ENCODE measurements around the gene VCL.

The VCL gene

GRCh38 chr10:74151879-74152722, 154.2 kb downstream of the VCL start:
- DNase-seq (ENCODE audit: low read depth): no peak

- DNase-seq (ENCODE audit: low read depth): no peak
Observed at GRCh38 chr10:74153123-74153522, 155.2 kb downstream of the VCL start.

- no peak for DNase-seq (ENCODE audit: low read depth)
Observed at GRCh38 chr10:74153676-74154075, 155.8 kb downstream of the VCL start.

- DNase-seq (ENCODE audit: low read depth): no peak
Observed at GRCh38 chr10:74156919-74157289, 159.0 kb downstream of the VCL start.

- DNase-seq (ENCODE audit: low read depth): no peak
Observed at GRCh38 chr10:74160013-74160412, 162.1 kb downstream of the VCL start.

GRCh38 chr10:74163319-74164068, 165.6 kb downstream of the VCL start:
- DNase-seq (ENCODE audit: low read depth): no peak

- DNase-seq (ENCODE audit: low read depth): no peak
Observed at GRCh38 chr10:74164716-74165529, 167.0 kb downstream of the VCL start.

- DNase-seq (ENCODE audit: low read depth): no peak
Observed at GRCh38 chr10:74165530-74165901, 167.6 kb downstream of the VCL start.

GRCh38 chr10:74167443-74167842, 169.5 kb downstream of the VCL start:
- no peak for DNase-seq (ENCODE audit: low read depth)

Measured in fibroblast of the conjunctiva (primary cell).